Kidney (tissue), 14 donors: ENCODE data around the gene AGO1. TPM values are rescaled to one million over a fixed set of nuclear protein-coding genes. Genes with fewer than 3 reads are reported as not detected.

Experiments used
- DNase-seq, 5 donors: peaks; one replicate each; pipeline ENCODE4 v3.0.0-alpha.2; 2013 to 2020
- FAIRE-seq: peaks from 2 replicates; lab custom pipeline; 2012; peaks lifted over from hg19 to GRCh38; lab: Jason Lieb, UNC
- H3K27ac ChIP-seq, 2 donors: one replicate each; pipeline ENCODE4 v1.7.0; 2013; ENCODE audit warnings: low read depth in 2 of 2, low read length in 2 of 2, inconsistent platforms in 1 of 2
- H3K27me3 ChIP-seq: one replicate; pipeline ENCODE4 v1.7.1; 2013; ENCODE audit warnings: low read length, inconsistent platforms; ENCODE audit not compliant: control insufficient read depth, insufficient read depth
- H3K36me3 ChIP-seq, 3 donors: one replicate each; pipeline versions ENCODE4 v1.7.0 to v1.7.1; 2013; ENCODE audit warnings: low read length in 3 of 3, control low read depth in 1 of 3, inconsistent platforms in 1 of 3; ENCODE audit not compliant: insufficient read depth in 3 of 3, control insufficient read depth in 2 of 3
- H3K4me1 ChIP-seq, 3 donors: one replicate each; pipeline versions ENCODE4 v1.7.0 to v1.7.1; 2013; ENCODE audit warnings: low read length in 3 of 3, inconsistent platforms in 1 of 3, low read depth in 1 of 3; ENCODE audit not compliant: control insufficient read depth in 2 of 3, insufficient read depth in 2 of 3
- H3K4me3 ChIP-seq, 3 donors: one replicate each; pipeline versions ENCODE4 v1.7.0 to v1.8.1; 2013; ENCODE audit warnings: low read length in 3 of 3, control low read depth in 1 of 3, inconsistent platforms in 1 of 3
- H3K9ac ChIP-seq, 3 donors: one replicate each; pipeline versions ENCODE4 v1.7.0 to v1.7.1; 2013; ENCODE audit warnings: low read length in 3 of 3, control low read depth in 1 of 3, inconsistent platforms in 1 of 3
- H3K9me3 ChIP-seq, 3 donors: one replicate each; pipeline versions ENCODE4 v1.7.0 to v1.7.1; 2013; ENCODE audit warnings: low read length in 3 of 3, control low read depth in 1 of 3, inconsistent platforms in 1 of 3; ENCODE audit not compliant: control insufficient read depth in 2 of 3, insufficient read depth in 1 of 3
- intact Hi-C: fragments of 100-400 bp; cut with DNase I; formaldehyde crosslinking; loops from one replicate; pipeline ENCODE4 v1.11.1; 2022
- polyA plus RNA-seq: library from polyadenylated mRNA; stranded (reverse); fragments of 350-450 nt; fragmentation: Illumina TruSeq; extraction: RNeasy Lipid Tissue Mini Kit (QIAGEN cat#74804); gene quantifications from one replicate; pipeline ENCODE4 v1.2.3, GENCODE V29; 2014; ENCODE audit warnings: low read depth, low replicate concordance; ENCODE audit not compliant: insufficient read depth
- total RNA-seq: library from RNA; stranded (reverse); fragmentation: NEBNext Ultra II Directional; extraction: Animal tissue kit (Norgen Biotek cat#: 25700); gene quantifications from one replicate; pipeline ENCODE4 v1.2.1, GENCODE V29; 2021
- TF ChIP-seq, protein P1 (sequence below): IDR thresholded peaks from 3 replicates; pipeline ENCODE4 v1.5.1; 2012; ENCODE audit warnings: mild to moderate bottlenecking, moderate library complexity, borderline replicate concordance; ENCODE audit not compliant: insufficient read depth; ENCODE audit errors: extremely low read depth
- donor health status: control.
- donor health status: control.
- donor health status: control.
- donor health status: control.
- donor health status: control.
- donor health status: DM: yes; HTN: yes; CAD: no.
- donor health status: Normal renal cell carcinoma (clear cell type).

The AGO1 gene
- total and polyA plus RNA-seq, 2 donors from 2014 or later: 3.3 to 21.4 TPM

DNA sequence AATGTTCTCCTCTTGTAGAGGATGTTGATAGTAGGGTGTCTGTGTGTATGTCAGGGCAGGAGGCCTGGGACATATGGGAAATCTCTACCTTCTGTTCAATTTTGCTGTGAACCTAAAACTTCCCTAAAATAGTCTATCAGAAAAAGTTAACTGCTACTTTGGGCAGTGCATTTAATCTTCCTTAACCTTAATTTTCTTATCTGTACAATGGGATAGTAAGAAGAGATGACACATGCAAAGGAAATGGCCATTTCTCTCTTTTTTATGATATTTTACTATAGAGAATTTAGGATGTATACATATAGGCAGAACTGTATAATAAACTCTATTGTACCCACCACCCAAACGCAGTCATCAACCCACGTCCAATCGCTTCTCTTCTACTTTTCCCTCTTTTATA lies 56.5 kb downstream of the AGO1 start:
- no peaks in the 10 kb centered on the region for H3K4me1 ChIP-seq
- H3K4me3 ChIP-seq: no peak overlapping the region
- TF ChIP-seq, protein P1, sequence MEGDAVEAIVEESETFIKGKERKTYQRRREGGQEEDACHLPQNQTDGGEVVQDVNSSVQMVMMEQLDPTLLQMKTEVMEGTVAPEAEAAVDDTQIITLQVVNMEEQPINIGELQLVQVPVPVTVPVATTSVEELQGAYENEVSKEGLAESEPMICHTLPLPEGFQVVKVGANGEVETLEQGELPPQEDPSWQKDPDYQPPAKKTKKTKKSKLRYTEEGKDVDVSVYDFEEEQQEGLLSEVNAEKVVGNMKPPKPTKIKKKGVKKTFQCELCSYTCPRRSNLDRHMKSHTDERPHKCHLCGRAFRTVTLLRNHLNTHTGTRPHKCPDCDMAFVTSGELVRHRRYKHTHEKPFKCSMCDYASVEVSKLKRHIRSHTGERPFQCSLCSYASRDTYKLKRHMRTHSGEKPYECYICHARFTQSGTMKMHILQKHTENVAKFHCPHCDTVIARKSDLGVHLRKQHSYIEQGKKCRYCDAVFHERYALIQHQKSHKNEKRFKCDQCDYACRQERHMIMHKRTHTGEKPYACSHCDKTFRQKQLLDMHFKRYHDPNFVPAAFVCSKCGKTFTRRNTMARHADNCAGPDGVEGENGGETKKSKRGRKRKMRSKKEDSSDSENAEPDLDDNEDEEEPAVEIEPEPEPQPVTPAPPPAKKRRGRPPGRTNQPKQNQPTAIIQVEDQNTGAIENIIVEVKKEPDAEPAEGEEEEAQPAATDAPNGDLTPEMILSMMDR: no peak
- no peaks in the 10 kb centered on the region for H3K9me3 ChIP-seq
- no peak overlapping the region for H3K27ac ChIP-seq
- DNase-seq (no peak), FAIRE-seq (no peak)
- peaks cover 0 to 2% (median 0%) of the 10 kb centered on the region in 3 donors for H3K36me3 ChIP-seq
- no peak overlapping the region for H3K9ac ChIP-seq
- intact Hi-C loops: no loop called here
- H3K27me3 ChIP-seq: no peaks in the 10 kb centered on the region

DNA sequence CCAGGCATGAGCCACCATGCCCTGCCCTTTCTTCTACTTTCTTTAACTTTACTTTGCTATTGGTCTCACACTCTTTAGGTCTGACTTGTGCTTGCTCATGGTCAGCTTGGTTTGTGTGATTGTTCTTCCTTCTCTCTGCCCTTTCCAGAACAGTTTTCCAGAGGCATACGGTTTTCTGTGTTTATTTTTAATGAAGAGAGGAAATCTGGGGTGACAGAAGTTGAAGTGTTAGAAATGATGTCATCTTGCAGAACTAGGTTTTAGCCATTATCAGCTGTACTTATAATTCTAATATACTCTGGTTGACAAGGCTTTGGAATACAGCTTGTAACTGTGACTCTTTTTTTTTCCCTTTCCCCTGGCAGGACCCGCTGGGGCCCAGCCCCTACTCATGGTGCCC lies 62.3 kb downstream of the AGO1 start:
- H3K9ac ChIP-seq: no peak overlapping the region
- no peak for DNase-seq
- FAIRE-seq: no peak
- H3K36me3 ChIP-seq: peaks cover 0 to 2% (median 0%) of the 10 kb centered on the region in 3 donors
- TF ChIP-seq, protein P1: no peak
- no peaks in the 10 kb centered on the region for H3K27me3 ChIP-seq
- no peak overlapping the region for H3K4me3 ChIP-seq
- no peaks in the 10 kb centered on the region for H3K9me3 ChIP-seq
- no peaks in the 10 kb centered on the region for H3K4me1 ChIP-seq
- intact Hi-C loops: no loop called here
- no peak overlapping the region for H3K27ac ChIP-seq

DNA sequence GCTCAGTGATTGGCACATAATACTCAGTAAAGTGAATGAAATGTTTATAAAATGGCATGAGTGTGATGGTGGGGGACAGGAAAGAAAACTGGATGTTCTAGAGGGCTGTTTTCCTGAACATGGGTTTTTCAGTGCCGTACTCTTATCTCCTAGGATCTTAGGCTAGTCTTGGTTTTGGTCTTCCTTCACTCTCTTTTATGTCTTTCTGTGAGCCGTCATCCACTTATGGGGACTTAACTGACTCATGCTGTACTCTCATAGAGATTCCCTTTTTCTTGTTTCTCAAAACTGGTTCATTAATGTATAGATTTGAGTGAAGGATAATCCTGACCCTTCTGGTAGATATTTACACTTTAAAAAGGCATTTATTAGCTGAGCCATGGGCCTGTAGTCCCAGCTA lies 64.5 kb downstream of the AGO1 start:
- FAIRE-seq: no peak

More for the DNA sequence above, 64.5 kb downstream of the AGO1 start:
- Histone ChIP-seq H3K4me3 (no peak overlapping the region), H3K27ac (no peak overlapping the region), H3K27me3 (no peaks in the 10 kb centered on the region), H3K9me3 (no peaks in the 10 kb centered on the region), H3K9ac (no peak overlapping the region), H3K4me1 (no peaks in the 10 kb centered on the region), H3K36me3 (no peaks in the 10 kb centered on the region)
- TF ChIP-seq, protein P1: no peak
- DNase-seq: no peak
- intact Hi-C loops: no loop called here
